GM12878 (cell line): ENCODE measurements around the gene TRPM8. TPM values are rescaled to one million over a fixed set of nuclear protein-coding genes. Genes with fewer than 3 reads are reported as not detected.

Source experiments
- ATAC-seq: fragments of 200-7000 bp; cut with Tn5 transposase; 3 replicates; pipeline ENCODE4 v1.9.1; 2020; ENCODE audit warnings: mild to moderate bottlenecking, moderate library complexity
- BruUV-seq: library from RNA; stranded (reverse); fragments of 400-500 nt; replicated peaks from 2 replicates; lab custom pipeline; 2021; lab: Mats Ljungman, UMichigan
- CTCF ChIA-PET: fragments of 300-600 bp; sonication (Branson Sonifier 250); formaldehyde crosslinking; extraction: SDS; loops from one replicate; lab custom pipeline; 2021; ENCODE audit warnings: inconsistent platforms; lab: Yijun Ruan, JAX
- POLR2A ChIA-PET: fragments of 350-600 bp; formaldehyde crosslinking; extraction: SDS; loops from one replicate; lab custom pipeline; 2021; ENCODE audit warnings: inconsistent platforms; lab: Charles Lee
- RAD21 ChIA-PET: fragments of 300-600 bp; sonication (Branson Sonifier 250); formaldehyde crosslinking; loops from one replicate; lab custom pipeline; 2023; ENCODE audit warnings: antibody characterized with exemption; ENCODE audit not compliant: unreplicated experiment; lab: Charles Lee
- SMC1A ChIA-PET: fragments of 300-600 bp; sonication (Branson Sonifier 250); formaldehyde crosslinking; loops from one replicate; lab custom pipeline; 2023; ENCODE audit not compliant: unreplicated experiment, uncharacterized antibody; lab: Charles Lee
- DNase-seq: peaks from one replicate; pipeline ENCODE4 v3.0.0-alpha.2; 2011; ENCODE audit warnings: low read depth, low spot score
- FAIRE-seq: peaks from 3 replicates; lab custom pipeline; 2011; peaks lifted over from hg19 to GRCh38; lab: Jason Lieb, UNC
- H2AFZ ChIP-seq: 2 replicates; pipeline ENCODE4 v1.6.0; 2011; ENCODE audit warnings: low read depth, low read length, control low read depth; ENCODE audit not compliant: control insufficient read depth
- H3K27ac ChIP-seq: 2 replicates; pipeline ENCODE4 v1.5.1; 2011; ENCODE audit warnings: control low read depth; ENCODE audit not compliant: control insufficient read depth, insufficient read depth
- H3K27me3 ChIP-seq, 2 experiments: replicated peaks in 1 of 2; 2 replicates each; pipeline versions ENCODE4 v1.6.0 to v1.6.1; 2011; ENCODE audit warnings: low read length in 1 of 2; ENCODE audit not compliant: control insufficient read depth in 2 of 2, insufficient read depth in 2 of 2
- H3K36me3 ChIP-seq, 2 experiments: 2 replicates each; pipeline ENCODE4 v1.5.1; 2011; ENCODE audit warnings: low read length in 1 of 2; ENCODE audit not compliant: control insufficient read depth in 2 of 2, insufficient read depth in 2 of 2
- H3K4me1 ChIP-seq: 2 replicates; pipeline ENCODE4 v1.6.1; 2011; ENCODE audit warnings: mild to moderate bottlenecking, low read length, moderate library complexity, mixed read lengths; ENCODE audit not compliant: control insufficient read depth, insufficient read depth
- H3K4me2 ChIP-seq: 2 replicates; pipeline ENCODE4 v1.6.0; 2011; ENCODE audit warnings: control low read depth; ENCODE audit not compliant: control insufficient read depth, insufficient read depth
- H3K4me3 ChIP-seq: fragments of 200-600 bp; sonication (generic); 2 replicates; pipeline ENCODE4 v1.5.1; 2016
- H3K79me2 ChIP-seq: 2 replicates; pipeline ENCODE4 v1.6.0; 2011; ENCODE audit warnings: low read length; ENCODE audit not compliant: control insufficient read depth, insufficient read depth
- H3K9ac ChIP-seq: 2 replicates; pipeline ENCODE4 v1.8.0; 2011; ENCODE audit warnings: low read length, control low read depth, mixed read lengths; ENCODE audit not compliant: control insufficient read depth, insufficient read depth
- H3K9me3 ChIP-seq: replicated peaks from 3 replicates; pipeline ENCODE4 v1.5.1; 2011; ENCODE audit warnings: mild to moderate bottlenecking, low read length; ENCODE audit not compliant: control insufficient read depth, insufficient read depth
- H4K20me1 ChIP-seq: 2 replicates; pipeline ENCODE4 v1.6.0; 2011; ENCODE audit not compliant: control insufficient read depth, insufficient read depth
- CUX1 ChIP-seq: IDR thresholded peaks from 2 replicates; pipeline ENCODE4 v1.6.1; 2012; ENCODE audit warnings: improper control_type of control experiment, low read depth, low read length; ENCODE audit not compliant: insufficient replicate concordance
- ELK1 ChIP-seq: IDR thresholded peaks from 2 replicates; pipeline ENCODE4 v1.6.1; 2012; ENCODE audit warnings: low read depth, low read length, improper control_type of control experiment
- ESRRA ChIP-seq: IDR thresholded peaks from 2 replicates; pipeline ENCODE4 v1.6.1; 2012; ENCODE audit warnings: mild to moderate bottlenecking, low read length, improper control_type of control experiment
- FOS ChIP-seq: IDR thresholded peaks from 3 replicates; pipeline ENCODE4 v1.6.1; 2011; ENCODE audit warnings: borderline replicate concordance; ENCODE audit not compliant: insufficient read length; ENCODE audit errors: extremely low read depth
- FOXK2 ChIP-seq: fragments of 450-650 bp; IDR thresholded peaks from 2 replicates; pipeline ENCODE4 v1.6.1; 2017; ENCODE audit warnings: mild to moderate bottlenecking, moderate library complexity
- HDAC2 ChIP-seq: fragments of 200-600 bp; sonication (generic); IDR thresholded peaks from 2 replicates; pipeline ENCODE4 v1.6.1; 2017
- HDAC6 ChIP-seq: fragments of 200-600 bp; sonication (generic); IDR thresholded peaks from one replicate; pipeline ENCODE4 v1.8.0; 2017; ENCODE audit warnings: antibody characterized with exemption; ENCODE audit not compliant: unreplicated experiment
- NR2C1 ChIP-seq: fragments of 450-650 bp; IDR thresholded peaks from 2 replicates; pipeline ENCODE4 v1.6.1; 2017; ENCODE audit warnings: antibody characterized with exemption, mild to moderate bottlenecking, moderate library complexity
- PML ChIP-seq: IDR thresholded peaks from 2 replicates; pipeline ENCODE4 v1.6.1; 2012; ENCODE audit warnings: low read length, inconsistent platforms
- RELB ChIP-seq: fragments of 450-650 bp; IDR thresholded peaks from 2 replicates; pipeline ENCODE4 v1.6.1; 2017; ENCODE audit warnings: low read depth, mild to moderate bottlenecking, moderate library complexity
- YBX1 ChIP-seq: fragments of 450-650 bp; IDR thresholded peaks from 2 replicates; pipeline ENCODE4 v1.6.1; 2016; ENCODE audit warnings: antibody characterized with exemption
- ZBTB11 ChIP-seq: fragments of 450-650 bp; formaldehyde crosslinking; IDR thresholded peaks from 2 replicates; pipeline ENCODE4 v1.5.0; 2022; ENCODE audit warnings: mild to moderate bottlenecking, missing genetic modification characterization
- ZNF274 ChIP-seq: IDR thresholded peaks from one replicate; pipeline ENCODE4 v1.8.0; 2011; ENCODE audit not compliant: insufficient read length, insufficient read depth
- WGBS: methylation state at CpG from one replicate; pipeline ENCODE4 v1.1.6; 2016; ENCODE audit warnings: low lambda C conversion rate; ENCODE audit not compliant: insufficient replicate concordance, insufficient coverage; ENCODE audit errors: missing lambda C conversion rate; 5-methylcytosine and 5-hydroxymethylcytosine counted together
- in situ Hi-C: fragments of 300-500 bp; cut with MboI; formaldehyde crosslinking; loops from 9 replicates; pipeline ENCODE4 v1.14.3; 2018; ENCODE audit warnings: mixed read lengths
- intact Hi-C: fragments of 100-400 bp; cut with micrococcal nuclease; formaldehyde crosslinking; loops from one replicate; pipeline ENCODE4 v1.14.2; 2022; ENCODE audit not compliant: unreplicated experiment
- polyA plus RNA-seq, 11 experiments: library from polyadenylated mRNA; depleted of rRNA in 4 of 11; unstranded in 6 of 11; stranded (reverse) in 5 of 11; fragments of >200 nt; fragmentation: Nextera tagmentation in 4 of 11; fragmentation: Illumina TruSeq in 1 of 11; extraction: Ambion mirVana in 4 of 11; extraction: Trizol in 1 of 11; gene quantifications; 1 replicate in 1 of 11; 2 replicates in 10 of 11; pipeline versions ENCODE4 v1.2.1 to v1.2.3, GENCODE V29; 2011 to 2016; ENCODE audit warnings: inconsistent platforms in 2 of 11, missing spikeins in 2 of 11, low read depth in 1 of 11
- total RNA-seq, 4 experiments: library from RNA; depleted of rRNA in 3 of 4; stranded (reverse); fragments of >200 nt in 3 of 4; fragmentation: Illumina TruSeq in 1 of 4; extraction: Trizol in 1 of 4; gene quantifications; 2 replicates each; pipeline versions ENCODE4 v1.2.1 to v1.2.3, GENCODE V29; 2013 to 2021

The TRPM8 gene
- total and polyA plus RNA-seq, 10 of the 15 experiments (the other 5 are each of a cell fraction or from before 2014, with no cell fraction given), result 3.9 TPM; not detected in 9

GRCh38 chr2:233922471-233922870 lies 5.3 kb downstream of the TRPM8 start:
- FAIRE-seq (no peak), DNase-seq (no peak), ATAC-seq (no peak)
- H3K9ac ChIP-seq, result no peak overlapping the region
- CTCF ChIA-PET, result no interaction called here
- no peak overlapping the region for H3K4me3 ChIP-seq
- no peaks in the 10 kb centered on the region for H3K79me2 ChIP-seq
- no peak overlapping the region for H2AFZ ChIP-seq
- H3K4me2 ChIP-seq, result no peak overlapping the region
- 0% methylated on average over 1 of the region's 1 CpG for WGBS
- no peaks in the 10 kb centered on the region; a peak in 2 of 4 replicates for H3K27me3 ChIP-seq
- in situ Hi-C loops (no loop called here), intact Hi-C loops (no loop called here)
- BruUV-seq, result no TSS peak
- H3K27ac ChIP-seq, result no peak overlapping the region
- H3K36me3 ChIP-seq, result no peaks in the 10 kb centered on the region
- H4K20me1 ChIP-seq, result no peaks in the 10 kb centered on the region
- RAD21 ChIA-PET, result no interaction called here
- no peaks in the 10 kb centered on the region for H3K9me3 ChIP-seq
- SMC1A ChIA-PET, result no interaction called here
- POLR2A ChIA-PET, result no interaction called here
- no peaks in the 10 kb centered on the region for H3K4me1 ChIP-seq
- no peak for TF ChIP-seq PML
- TF ChIP-seq ESRRA, result no peak
- no peak for TF ChIP-seq HDAC6
- TF ChIP-seq FOS, result no peak
- no peak for TF ChIP-seq ZBTB11
- TF ChIP-seq HDAC2, result no peak
- no peak for TF ChIP-seq ZNF274
- TF ChIP-seq CUX1, result no peak
- TF ChIP-seq FOXK2, result no peak
- TF ChIP-seq YBX1, result no peak
- no peak for TF ChIP-seq ELK1
- no peak for TF ChIP-seq RELB
- no peak for TF ChIP-seq NR2C1
